LoVo (cell line): ENCODE results near the gene CCDC50.

Source experiments
- DNase-seq: peaks from one replicate; pipeline ENCODE4 v3.0.0-alpha.2; 2016; ENCODE audit warnings: low spot score

The CCDC50 gene

GRCh38 chr3:191328962-191329653, at the start of gene CCDC50:
TSS of gene CCDC50 (plus strand) at chr3:191329394. CDS start at chr3:191329675, 281 bp downstream.
- DNase-seq = peak; percentile 67

GRCh38 chr3:191280111-191280510, 49.1 kb upstream of the CCDC50 start:
- no peak for DNase-seq

- no peak for DNase-seq
Observed at GRCh38 chr3:191280882-191281281, 48.3 kb upstream of the CCDC50 start.

- DNase-seq = no peak
Observed at GRCh38 chr3:191282251-191283185, 46.7 kb upstream of the CCDC50 start.

- DNase-seq = no peak
Observed at GRCh38 chr3:191283400-191283799, 45.8 kb upstream of the CCDC50 start.

GRCh38 chr3:191290311-191291025, 38.7 kb upstream of the CCDC50 start:
- DNase-seq = no peak

- no peak for DNase-seq
Observed at GRCh38 chr3:191292243-191293015, 36.8 kb upstream of the CCDC50 start.

- no peak for DNase-seq
Observed at GRCh38 chr3:191294291-191294690, 34.9 kb upstream of the CCDC50 start.

GRCh38 chr3:191296041-191296541, 33.1 kb upstream of the CCDC50 start:
- no peak for DNase-seq

- no peak for DNase-seq
Observed at GRCh38 chr3:191298846-191299245, 30.3 kb upstream of the CCDC50 start.

GRCh38 chr3:191300422-191300821, 28.8 kb upstream of the CCDC50 start:
- DNase-seq = no peak

GRCh38 chr3:191301017-191301416, 28.2 kb upstream of the CCDC50 start:
- DNase-seq = no peak

- DNase-seq = no peak
Observed at GRCh38 chr3:191301782-191302411, 27.3 kb upstream of the CCDC50 start.

GRCh38 chr3:191302451-191302850, 26.7 kb upstream of the CCDC50 start:
- no peak for DNase-seq

GRCh38 chr3:191303596-191303995, 25.6 kb upstream of the CCDC50 start:
- DNase-seq = no peak

GRCh38 chr3:191306428-191306827, 22.8 kb upstream of the CCDC50 start:
- DNase-seq = no peak

GRCh38 chr3:191307341-191307740, 21.9 kb upstream of the CCDC50 start:
- no peak for DNase-seq

- DNase-seq = no peak
Observed at GRCh38 chr3:191313296-191313695, 15.9 kb upstream of the CCDC50 start.

- DNase-seq = no peak
Observed at GRCh38 chr3:191314109-191314728, 15.0 kb upstream of the CCDC50 start.

- DNase-seq = no peak
Observed at GRCh38 chr3:191316876-191317603, 12.2 kb upstream of the CCDC50 start.
